Stimulated activated CD4-positive, alpha-beta T cell treated with anti-CD3 and anti-CD28 coated beads, Interleukin-12 subunit alpha, Interleukin-12 subunit beta, amount 100 ng/mL, for 4 hours (primary cell): ENCODE data around the gene LY6G6F.
"Not testable (repeated sequence)": the region's sequence is repeated elsewhere in the genome, so short reads cannot be mapped to it uniquely, and the experiment has no call there.

ENCODE experiments used
- DNase-seq: peaks from one replicate; pipeline ENCODE4 v3.0.0-alpha.2; 2020

The LY6G6F gene

DNA sequence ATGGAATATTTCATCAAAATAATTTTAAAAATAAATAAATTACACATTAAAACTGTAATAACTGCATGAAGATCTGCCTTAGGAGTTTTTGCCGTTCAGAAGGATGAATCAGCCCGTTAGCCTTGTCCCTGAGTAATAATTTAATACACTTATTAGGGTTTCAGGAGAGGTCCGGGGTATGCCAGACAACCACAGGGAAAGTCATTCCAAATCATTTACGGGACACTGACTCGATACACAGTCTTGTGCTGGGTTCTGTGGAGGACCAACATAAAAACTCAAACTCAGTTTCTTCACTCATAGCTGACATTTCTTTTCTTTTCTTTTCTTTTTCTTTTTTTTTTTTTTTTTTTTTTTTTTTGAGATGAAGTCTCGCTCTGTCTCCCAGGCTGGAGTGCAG is 735 bp upstream of the LY6G6F start:
- no peak for DNase-seq

DNA sequence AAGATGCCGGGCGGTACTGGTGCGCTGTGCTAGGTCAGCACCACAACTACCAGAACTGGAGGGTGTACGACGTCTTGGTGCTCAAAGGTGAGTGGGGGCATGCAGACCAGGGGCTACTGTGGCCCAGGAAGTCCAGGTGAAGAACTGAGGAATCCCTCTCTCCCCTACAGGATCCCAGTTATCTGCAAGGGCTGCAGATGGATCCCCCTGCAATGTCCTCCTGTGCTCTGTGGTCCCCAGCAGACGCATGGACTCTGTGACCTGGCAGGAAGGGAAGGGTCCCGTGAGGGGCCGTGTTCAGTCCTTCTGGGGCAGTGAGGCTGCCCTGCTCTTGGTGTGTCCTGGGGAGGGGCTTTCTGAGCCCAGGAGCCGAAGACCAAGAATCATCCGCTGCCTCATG is 1.0 kb downstream of the LY6G6F start:
- DNase-seq = no peak

DNA sequence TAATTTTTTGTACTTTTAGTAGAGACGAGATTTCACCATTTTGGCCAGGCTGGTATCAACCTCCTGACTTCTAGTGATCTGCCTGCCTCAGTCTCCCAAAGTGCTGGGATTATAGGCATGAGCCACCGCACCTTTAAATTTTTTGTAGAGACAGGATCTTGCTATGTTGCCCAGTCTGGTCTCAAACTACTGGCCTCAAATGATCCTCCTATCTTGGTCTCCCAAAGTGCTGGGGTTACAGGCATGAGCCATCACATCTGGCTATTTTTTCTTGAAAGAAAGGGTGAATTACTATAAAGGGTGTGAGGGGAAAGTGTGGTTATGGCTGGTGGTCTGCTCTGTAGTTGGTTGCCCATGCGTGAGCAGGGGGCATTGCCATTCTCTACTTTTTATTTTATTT is 1.6 kb downstream of the LY6G6F start:
- DNase-seq = no peak

DNA sequence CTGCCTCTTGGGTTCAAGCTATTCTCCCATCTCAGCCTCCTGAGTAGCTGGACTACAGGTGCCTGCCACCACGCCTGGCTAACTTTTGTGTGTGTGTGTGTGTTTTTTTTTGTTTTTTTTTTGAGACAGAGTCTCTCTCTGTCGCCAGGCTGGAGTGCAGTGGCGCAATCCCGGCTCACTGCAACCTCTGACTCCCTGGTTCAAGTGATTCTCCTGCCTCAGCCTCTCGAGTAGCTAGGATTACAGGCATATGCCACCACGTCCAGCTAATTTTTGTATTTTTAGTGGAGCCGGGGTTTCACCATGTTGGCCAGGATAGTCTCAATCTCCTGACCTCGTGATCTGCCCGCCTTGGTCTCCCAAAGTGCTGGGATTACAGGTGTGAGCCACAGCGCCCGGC is 2.5 kb downstream of the LY6G6F start:
- DNase-seq = not testable (repeated sequence)

DNA sequence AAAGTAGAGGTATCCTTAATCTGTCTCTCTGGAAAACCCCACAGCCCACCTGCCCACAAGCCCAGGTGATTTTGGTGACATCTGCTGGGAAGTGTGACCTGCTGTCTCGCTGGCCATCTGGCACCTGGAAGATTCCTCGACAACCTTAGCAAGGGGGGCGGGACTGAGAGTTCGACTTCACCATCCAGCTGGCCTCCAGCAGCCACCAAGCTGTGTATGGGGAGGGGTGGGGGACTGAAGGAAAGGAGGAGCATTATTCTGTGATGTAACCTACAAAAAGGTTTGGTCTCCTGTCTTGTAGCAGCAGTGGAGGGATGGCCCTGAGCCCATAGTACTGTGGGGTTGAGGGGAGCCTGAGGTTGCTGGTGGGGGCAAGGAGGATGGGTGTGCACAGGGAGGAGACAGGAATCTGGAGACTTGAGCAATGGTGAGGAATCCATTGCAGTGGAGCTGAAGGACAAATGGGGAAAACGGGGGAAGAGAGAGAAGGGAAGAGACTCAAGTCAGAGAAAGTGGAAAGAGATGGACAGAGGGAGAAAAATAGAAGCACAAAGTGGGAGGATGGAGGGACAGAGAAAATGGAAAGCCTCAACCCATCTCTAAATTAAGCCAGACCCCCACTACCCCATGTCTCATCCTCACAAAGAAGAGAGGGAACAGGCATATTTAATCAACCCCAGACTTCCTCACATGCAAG is 4.0 kb downstream of the LY6G6F start:
- DNase-seq = no peak

DNA sequence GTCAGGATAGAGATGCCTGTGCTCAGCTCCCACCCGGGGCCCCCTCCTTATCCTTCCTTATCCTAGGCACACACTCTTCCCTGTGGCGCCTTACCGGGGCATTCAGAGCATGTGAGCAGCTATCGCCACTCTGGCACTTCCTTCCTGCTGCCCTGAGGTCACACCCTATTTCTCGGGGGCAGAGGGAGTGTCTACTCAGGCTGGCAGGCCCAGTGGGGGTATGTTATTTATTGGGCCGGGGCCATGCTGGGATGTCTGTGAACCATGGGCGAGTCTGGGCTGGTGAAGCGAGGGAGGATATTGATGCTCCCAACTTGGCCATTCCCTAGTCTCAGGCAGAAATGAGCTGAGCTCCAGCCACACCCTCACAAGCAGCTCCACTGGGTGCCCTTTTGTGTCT is 4.6 kb downstream of the LY6G6F start:
- DNase-seq = no peak

DNA sequence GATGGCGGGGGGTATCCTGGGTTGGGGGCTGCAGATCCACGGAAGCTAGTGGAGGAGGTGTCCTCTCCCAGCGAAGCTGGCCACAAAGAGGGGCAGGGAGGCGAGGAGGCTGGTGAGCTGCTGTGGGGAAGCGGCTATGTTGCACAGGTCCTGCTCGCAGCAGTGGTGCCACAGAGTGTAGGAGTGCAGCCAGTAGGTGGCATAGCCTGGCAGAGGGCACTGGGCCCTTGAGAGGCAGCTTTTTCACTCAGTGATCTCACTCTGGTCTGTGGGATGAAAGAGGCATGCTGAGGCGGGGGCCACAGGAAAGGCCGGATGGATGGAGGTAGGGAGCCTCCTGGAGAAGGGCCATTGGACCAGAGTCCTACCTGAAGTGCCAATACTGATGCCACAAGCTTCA is 5.6 kb downstream of the LY6G6F start:
- DNase-seq = no peak

DNA sequence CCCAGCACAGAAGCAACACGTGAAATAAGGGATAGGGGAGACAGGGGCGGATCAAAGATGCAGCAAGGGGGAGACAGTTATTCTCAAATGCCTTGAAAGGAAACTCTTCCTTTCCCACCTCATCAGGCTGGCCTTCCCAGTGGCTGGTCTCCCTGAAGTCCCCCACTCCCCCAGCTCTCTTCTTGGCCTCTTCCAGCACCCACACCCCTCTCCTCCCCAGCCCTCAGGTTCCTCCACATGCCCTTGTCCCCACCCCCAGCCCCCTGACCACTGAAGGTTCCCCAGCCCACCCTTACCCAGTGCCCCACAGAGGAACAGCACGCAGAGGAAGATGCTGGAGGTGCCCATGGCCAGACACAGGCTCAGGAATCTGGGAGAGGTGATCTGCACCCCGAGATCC is 6.8 kb downstream of the LY6G6F start:
- no peak for DNase-seq

DNA sequence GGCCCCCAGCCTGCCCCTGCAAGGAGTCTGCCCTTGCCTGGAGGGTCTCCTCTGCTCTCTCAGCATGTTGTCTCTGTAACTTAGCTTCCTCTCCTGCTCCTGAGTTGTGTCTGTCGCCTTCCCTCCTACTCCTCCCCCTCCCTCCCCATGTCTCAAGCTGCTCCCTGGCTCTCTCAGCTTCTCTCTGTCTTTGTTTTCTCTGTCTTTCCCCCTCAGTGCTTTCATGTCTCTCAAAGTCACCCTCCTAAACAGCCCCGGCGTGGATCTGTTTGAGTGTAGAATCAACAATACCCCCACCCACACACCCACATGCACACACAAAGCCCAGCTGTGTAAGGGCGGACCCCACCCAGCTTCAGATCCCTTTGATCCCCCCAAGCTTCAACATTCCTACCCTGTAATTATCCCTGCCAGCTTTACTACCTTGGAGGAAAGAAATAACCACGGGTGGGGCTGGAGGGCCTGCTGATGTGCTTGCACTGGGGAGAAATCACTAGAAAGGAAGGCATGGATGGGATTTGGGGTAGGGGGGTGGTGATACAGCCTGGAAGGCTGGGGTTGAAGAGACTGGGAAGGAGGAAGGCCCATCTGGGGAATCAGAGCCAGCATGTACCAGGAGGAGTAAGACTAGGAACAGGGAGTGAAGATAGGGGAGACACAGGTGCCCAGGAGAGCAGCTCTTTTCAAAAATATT is 7.5 kb downstream of the LY6G6F start:
- no peak for DNase-seq

DNA sequence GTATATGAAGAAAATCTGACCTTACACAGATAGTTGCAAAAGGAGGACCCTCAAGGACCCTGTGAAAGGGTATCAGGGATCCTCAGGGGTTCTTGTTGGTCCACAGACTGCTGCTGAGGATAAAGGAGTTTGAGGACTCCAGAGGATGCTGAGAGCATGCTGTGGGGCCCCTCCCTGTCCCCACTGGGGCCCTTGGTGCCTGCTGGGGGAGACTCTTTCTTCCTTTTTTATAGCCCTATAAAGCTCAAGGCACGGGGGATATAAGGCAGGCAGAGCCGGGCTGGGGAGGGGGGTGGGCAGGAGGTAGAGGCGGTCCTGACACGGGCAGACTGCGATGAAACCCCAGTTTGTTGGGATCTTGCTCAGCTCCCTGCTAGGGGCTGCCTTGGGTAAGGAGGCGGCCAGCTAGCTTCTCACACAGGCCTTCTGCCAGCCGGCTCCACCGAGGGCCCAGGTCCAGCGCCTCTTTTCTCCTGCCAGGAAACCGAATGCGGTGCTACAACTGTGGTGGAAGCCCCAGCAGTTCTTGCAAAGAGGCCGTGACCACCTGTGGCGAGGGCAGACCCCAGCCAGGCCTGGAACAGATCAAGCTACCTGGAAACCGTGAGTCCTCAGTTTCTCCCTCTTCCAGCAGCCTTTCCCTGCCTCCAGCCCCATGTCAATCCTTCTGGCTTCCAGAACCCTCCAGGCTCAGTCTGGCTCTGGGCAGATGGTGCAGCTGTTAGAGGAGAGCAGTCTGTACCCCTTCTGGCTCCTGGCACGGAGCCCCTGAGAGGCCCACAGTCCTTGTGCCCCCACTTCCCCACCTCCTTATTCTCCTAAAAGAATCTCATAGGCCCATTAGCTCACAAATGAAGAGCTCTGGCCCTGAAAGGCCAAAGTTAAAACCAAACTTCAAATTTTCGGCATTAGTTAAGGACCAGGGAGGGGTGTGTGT is 8.6 kb downstream of the LY6G6F start, which contains the start of gene LY6G6D:
Gene LY6G6D (plus strand): TSS at position 327 of the 937 bp plus-strand sequence. CDS start 8 bp downstream, at position 335.
- no peak for DNase-seq

DNA sequence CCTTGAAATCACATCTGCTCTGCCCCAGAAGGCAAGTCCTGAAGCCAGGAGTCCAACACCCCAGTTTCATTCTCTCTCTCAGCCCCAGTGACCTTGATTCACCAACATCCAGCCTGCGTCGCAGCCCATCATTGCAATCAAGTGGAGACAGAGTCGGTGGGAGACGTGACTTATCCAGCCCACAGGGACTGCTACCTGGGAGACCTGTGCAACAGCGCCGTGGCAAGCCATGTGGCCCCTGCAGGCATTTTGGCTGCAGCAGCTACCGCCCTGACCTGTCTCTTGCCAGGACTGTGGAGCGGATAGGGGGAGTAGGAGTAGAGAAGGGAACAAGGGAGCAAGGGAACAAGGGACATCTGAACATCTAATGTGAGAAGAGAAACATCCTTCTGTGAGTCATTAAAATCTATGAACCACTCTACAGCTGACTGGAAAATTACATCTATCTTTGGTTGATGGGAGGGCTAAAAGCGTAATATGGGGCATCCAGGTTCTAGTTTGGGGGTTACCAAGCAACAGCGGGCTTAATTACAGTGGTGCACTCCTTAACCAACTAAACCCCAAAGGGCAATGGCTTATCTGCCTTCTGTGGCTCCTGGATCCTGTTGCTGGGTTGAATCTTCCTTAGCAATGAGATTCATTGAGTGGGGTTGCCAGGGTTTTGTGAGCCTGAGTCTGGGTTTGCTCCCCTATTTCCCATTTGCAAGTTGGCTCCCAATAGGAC is 11.0 kb downstream of the LY6G6F start:
- no peak for DNase-seq

DNA sequence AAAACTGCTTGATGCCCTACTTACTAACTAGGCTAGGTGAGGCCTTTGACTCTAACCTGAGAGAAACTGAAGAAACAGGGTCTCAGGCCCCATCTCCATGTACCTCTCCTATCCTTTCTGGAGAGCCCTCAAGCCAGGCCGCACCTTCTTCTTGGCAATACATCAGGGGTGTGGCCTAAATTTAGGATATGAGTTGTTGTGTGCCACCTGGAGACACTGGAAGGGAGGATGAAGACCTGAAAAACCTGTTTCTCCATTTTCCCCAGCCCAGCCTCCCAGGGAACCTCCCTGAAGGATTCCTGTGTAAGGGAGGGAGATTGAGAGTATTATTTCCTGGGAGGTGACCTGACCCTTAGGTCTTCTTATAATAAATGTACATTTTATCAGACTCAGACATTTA is 11.6 kb downstream of the LY6G6F start:
- DNase-seq = no peak

DNA sequence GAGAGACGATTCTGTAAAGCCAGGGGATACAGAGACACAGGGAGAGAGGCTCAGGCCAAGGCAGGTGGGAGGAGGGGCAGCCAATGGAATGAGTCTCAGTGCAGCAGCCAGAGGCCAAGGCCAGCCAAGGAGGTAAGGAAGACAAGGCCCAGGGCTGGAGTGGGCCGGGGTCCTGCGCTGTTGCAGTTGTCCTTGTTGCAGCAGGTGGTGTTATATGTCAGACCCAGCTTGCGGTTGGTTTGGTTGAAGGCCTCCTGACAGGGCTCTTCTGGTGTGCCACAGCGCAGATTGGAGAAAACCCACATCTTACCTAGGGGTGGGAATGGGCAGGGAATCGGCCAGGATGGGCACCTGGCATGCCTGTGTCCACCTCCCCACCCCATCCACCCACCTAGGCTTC is 12.3 kb downstream of the LY6G6F start:
- no peak for DNase-seq

DNA sequence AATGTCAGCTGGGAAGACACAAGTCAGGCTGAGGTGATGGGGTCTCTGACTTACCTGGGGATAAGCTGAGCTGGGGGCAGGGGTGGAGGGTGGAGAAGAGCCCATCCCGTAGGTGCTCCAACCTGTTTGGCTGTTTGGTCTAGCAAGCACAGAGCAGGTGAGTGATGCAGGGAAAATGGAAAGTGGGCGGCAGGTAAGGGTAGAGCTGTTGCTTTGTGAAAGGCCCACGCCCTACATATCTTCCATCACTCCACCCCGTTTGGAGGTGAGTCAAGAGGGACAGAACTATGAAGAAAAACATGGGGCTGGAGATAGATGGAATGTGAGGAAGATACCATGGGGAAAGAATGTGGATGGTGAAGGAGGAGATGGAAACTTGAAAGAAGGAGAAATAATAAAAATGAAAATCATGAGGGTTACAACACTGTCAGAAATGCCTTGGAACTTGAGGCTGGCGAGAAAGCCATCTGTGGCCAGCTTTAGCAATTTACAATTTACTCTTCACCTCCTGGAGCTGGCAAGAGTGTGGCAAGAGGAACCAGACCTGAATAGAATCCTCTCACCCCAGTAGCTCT is 13.6 kb downstream of the LY6G6F start:
- DNase-seq = no peak

DNA sequence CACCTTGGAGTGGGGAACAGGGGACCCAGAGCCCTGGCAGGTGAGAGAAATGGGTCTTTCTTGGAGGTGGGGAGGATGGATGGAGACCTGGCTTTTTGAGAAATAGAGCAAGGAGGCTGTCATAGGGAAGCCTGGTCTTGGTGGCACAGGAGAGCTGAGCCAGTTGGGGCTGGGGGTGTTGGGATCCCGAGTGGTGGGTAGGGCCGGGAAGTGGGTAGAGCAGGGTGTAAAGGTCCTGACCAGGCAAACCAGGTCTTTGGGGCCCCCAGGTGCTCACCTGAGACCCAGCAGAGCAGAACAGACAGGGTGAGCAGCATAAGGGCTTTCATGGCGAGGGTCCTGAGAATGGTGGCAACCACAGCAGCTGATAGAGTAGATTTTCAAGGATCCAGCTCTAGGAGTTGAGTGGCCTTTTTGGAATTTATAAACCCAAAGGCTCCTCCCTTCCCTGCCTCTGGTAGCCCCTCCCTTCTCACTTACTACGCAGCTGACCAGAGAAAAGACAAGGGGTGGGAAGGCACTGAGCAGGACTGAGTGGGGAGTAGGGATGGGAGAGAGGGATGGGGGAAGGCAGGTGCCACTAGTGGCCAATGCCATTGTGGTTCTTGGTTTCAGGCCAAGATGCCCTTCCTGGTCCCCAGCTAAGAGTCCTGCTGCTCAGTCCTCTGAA is 14.8 kb downstream of the LY6G6F start, which contains the start of gene LY6G6C:
Gene LY6G6C (minus strand): TSS at position 396 of the 670 bp plus-strand sequence. CDS start 67 bp downstream, at position 329.
- DNase-seq = no peak

DNA sequence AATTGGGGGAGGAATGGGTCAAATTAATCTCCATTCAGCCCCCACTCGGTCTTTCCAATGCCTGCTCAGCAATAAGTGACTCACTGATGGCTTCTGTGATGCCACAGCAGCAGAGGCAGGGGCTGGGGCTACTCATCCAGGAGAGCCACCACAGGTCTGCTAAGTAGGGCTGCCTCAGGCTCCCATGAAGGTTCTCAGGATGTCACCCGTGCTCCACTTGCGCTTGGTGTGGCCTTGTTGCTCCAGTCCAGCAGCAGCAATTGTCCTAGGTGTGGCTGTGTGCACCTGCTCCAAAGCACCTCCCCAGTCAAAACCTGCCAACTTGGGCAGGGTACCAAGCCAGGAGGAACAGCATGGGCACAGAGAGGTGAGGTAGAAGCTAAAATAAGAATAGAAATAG is 15.5 kb downstream of the LY6G6F start:
- no peak for DNase-seq

DNA sequence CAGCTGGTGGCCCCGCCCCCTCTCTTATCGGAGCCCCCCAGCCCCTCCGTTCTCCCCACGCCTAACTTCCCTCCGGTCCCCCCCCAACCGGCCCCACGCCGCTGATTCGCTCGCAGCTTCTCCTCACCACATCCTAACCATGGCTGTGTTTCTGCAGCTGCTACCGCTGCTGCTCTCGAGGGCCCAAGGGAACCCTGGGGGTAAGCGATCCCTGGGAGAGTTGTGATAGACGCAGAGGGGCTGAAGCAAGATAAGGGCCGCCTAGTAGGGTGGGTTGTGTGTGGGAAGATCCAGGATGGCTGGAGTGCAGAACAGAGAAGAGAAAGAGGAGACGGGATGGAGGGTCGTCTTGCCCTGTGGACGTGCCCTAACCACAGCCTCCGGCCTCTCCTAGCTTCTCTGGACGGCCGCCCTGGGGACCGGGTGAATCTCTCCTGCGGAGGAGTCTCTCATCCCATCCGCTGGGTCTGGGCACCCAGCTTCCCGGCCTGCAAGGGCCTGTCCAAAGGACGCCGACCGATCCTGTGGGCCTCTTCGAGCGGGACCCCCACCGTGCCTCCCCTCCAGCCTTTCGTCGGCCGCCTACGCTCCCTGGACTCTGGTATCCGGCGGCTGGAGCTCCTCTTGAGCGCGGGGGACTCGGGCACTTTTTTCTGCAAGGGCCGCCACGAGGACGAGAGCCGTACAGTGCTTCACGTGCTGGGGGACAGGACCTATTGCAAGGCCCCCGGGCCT is 16.7 kb downstream of the LY6G6F start, which contains the start of gene MPIG6B:
Gene MPIG6B (plus strand): TSS at position 129 of the 735 bp plus-strand sequence. CDS start 11 bp downstream, at position 140.
- no peak for DNase-seq

DNA sequence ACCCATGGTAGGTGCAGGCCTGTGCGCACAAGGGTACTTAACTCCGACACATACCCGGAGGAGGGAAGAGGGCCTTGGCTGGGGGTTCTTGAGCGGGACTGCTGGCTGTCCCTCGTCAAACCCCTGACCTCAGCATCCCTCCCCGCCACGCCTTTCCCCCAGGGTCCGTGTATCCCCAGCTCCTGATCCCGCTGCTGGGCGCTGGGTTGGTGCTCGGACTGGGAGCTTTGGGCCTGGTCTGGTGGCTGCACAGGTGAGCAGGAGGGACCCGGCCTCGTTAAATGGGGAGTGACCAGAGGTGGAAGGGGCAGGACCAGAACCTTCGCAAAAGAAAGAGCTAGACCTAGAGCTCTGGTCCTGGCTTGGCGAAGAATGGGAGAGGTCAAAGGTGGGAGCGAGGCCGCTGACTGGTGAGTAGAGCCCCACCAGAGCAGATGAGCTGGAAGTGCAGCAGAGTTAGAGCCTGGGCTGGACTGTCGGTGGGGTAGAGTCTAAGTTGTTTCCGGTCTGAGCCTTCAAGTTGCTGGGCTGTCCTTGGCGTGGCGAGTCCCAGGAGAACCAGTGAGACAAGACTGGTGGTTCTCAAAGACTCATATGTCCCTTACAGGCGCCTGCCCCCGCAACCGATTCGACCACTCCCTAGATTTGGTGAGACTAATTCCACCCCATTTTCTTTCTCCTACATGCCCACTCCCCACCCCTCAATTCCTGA is 17.5 kb downstream of the LY6G6F start:
- DNase-seq = no peak

DNA sequence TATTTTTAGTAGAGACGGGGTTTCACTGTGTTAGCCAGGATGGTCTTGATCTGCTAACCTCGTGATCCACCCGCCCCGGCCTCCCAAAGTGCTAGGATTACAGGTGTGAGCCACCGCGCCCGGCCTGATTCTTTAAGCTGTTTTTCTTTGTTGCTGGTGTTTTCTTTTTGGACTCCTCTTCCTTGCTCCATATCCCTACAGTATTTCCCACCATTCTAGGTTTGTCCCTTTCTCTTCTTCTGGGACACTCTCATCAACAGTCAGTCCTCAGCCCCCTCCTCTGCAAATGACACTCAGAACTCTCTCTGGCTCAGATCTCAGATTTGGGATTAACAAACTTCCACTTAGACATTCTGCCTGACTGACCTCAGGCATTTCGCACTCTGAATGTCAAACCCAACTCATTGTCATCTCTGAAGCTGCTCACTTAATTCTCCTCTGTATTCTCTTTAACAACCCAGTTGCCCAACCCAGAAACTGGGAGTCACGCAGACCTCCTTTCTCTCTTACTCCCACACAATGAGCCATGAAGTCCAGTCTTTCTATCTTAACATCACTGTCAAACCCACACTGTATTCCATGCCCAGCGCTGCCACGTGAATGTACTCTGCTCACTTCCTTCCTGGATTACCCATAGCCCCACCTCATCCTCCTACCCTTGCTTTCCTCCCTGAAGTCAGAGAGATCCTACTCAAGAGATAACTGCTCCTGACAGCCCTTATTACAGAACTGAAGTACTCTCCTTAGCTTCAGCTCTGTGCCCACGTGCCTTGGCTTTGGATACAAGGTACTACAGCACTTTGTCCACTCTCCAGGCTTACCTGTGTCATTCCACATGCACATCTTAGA is 19.1 kb downstream of the LY6G6F start:
- DNase-seq = no peak
